ENCODE data around the gene EXPH5.

- TF ChIP-seq CTCF (IDR thresholded peaks at IDR 0.05; ENCODE audit: insufficient read depth, low read length) (no peak), SPI1 (IDR thresholded peaks at IDR 0.05; ENCODE audit: borderline replicate concordance, low read depth) (no peak), POLR2AphosphoS5 (IDR thresholded peaks at IDR 0.05; ENCODE audit: low read depth) (no peak), GABPA (IDR thresholded peaks at IDR 0.05; ENCODE audit: low read depth) (no peak)
These were observed 77.4 kb downstream of the EXPH5 start for GRCh38 chr11:108516125-108516524.

All from HL-60 (cell line).